Activated effector memory CD4-positive, alpha-beta T cell treated with anti-CD3 and anti-CD28 coated beads, Interleukin-2, amount 50 U/mL, for 16 hours (primary cell): ENCODE data around the gene COL7A1.
A peak's percentile ranks its signal among the peaks of the same experiment; 100 is the strongest.
"Not testable (repeated sequence)": the region's sequence is repeated elsewhere in the genome, so short reads cannot be mapped to it uniquely, and the experiment has no call there.

Experiments
- DNase-seq: peaks from one replicate; pipeline ENCODE4 v3.0.0-alpha.2; 2020

The COL7A1 gene

DNA sequence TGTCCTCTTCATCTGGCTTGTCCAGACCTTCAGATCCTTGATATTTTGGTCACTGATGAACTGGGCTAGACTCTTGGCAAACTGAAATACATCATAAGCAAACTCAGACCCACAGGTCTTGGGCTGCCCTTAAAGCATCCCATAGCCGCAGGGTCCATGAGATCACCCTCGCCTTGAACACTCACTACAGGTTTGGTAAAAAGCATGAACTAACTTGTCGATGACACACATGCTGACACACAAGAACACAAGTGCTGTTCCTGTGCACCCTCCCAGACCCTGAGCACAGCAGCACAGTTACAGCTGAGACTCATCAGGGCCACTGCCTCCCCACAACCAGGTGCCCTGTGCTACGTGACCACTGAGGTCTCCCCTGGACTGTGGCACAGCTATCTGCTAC is 59.6 kb downstream of the COL7A1 start:
- no peak for DNase-seq

DNA sequence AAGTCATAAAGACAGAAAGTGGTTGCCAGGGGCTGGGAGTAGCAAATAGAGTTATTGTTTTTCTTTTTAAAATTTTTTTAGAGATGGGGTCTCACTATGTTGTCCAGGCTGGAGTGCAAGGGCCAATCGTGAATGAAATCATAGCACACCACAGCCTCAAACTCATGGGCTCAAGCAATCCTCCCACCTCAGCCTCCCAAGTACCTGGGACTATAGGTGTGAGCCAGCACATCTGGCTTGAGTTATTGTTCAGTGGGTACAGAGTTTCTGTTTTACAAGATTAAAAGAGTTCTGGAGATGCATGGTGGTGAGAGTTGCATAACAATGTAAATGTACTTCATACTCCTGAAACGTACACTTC is 62.2 kb downstream of the COL7A1 start:
- DNase-seq: no peak

DNA sequence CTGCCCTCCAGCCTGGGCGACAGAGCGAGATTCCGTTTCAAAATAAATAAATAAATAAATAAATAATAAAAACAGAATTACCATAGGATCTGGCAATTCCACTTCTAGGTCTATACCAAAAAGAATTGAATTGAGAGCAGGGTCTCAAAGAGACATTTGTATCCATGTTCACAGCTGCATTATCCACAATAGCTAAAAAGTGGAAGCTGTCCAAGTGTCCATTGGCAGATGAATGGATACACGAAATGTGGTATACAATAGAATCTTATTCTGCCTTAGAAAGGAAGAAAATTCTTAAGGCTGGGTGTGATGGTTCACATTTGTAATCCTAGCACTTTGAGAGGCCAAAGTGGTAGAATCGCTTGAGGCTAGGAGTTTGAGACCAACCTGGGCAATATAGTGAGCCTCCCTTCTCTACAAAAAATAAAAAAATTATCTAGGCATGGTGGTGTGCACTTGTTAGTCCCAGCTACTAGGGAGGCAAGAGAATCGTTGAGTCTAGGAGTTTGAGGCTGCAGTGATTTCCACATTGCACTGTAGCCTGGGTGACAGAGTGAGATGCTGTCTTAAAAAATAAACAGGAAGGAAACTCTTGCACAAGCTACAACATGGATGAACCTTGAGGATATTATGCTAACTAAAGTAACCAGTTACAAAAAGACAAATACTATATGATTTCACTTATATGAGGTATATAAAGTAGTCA is 62.7 kb downstream of the COL7A1 start:
- no peak for DNase-seq

DNA sequence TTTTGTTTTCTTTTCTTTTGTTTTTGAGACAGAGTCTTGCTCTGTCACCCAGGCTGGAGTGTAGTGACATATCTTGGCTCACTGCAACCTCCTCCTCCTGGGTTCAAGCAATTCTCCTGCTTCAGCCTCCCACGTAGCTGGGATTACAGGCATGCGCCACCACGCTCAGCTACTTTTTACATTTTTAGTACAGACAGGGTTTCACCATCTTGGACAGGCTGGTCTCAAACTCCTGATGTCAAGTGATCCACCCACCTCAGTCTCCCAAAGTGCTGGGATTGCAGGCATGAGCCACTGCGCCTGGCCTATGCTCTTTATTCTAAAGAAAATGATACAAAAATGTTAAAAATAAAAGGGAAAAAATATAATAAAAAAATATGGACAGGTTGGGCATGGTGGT is 64.4 kb downstream of the COL7A1 start:
- not testable (repeated sequence) for DNase-seq

DNA sequence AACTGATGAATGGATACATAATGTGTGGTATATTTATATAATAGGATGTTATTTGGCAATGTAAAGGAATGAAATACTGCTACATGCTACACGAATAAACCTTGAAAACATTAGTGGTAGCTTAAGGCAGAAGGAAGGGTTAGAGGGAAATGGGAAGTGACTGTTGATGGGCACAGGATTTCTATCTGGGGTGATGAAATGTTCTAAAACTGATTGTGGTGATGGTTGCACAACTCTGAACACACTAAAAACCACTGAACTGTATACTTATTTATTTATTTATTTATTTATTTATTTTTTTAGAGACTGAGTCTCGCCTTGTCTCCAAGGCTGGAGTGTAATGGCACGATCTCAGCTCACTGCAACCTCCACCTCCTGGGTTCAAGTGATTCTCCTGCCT is 66.4 kb downstream of the COL7A1 start:
- DNase-seq: no peak

DNA sequence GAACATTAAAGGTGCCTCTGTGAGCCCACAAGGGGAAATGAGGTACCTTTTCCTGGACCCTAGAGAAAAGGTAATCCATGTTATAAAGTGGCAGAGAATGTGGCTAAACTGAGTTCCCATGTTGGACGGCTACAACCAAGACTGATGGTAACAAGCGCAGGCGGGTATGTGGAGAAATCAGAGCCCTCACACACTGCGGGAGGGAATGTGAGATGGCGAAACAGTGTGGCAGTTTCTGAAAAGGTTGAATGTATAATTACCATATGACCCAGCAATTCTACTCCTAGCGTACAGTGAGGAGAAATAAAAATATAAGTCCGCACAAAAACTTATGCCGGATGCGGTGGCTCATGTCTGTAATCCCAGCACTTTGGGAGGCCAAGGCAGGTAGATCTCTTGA is 67.1 kb downstream of the COL7A1 start:
- no peak for DNase-seq

DNA sequence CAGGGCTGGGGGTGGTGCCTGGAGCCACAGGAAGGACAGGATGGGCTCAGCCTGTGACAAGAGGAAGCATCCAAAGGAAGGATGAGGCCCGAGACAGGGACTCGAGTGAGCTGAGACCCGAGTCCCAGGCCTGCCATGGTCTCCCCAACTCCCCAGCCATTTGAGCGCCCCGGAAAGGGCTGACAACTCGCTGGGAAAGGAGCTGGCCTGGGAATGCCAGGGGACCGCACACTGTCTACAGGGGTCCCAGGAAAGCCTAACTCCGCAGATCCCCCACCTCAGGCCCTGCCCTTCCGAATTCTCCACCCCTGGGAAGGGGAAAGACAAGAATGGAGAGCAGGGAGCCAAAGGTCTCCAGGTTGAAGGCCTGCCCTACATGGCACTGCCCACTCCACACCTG is 70.2 kb downstream of the COL7A1 start:
- no peak for DNase-seq

DNA sequence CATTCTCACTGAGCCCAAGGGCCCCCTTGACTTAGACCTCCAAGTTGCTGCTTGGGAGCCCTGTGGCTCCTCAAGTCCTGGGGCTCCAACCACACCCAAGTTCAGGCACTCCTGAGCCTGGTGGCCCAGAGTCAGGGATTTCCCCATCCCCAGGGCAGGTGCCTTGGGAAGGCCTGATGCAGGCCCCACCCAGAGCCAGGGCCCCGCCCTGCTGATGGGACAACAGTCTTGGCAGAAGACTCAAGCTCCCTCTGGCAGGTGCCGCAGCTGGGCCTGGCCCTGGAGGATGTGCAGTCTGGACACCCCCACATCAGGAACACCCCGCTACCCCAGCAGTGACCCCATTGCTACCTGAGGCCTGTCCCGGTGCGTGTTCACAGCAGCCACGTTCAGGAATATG is 73.5 kb downstream of the COL7A1 start:
- no peak for DNase-seq

DNA sequence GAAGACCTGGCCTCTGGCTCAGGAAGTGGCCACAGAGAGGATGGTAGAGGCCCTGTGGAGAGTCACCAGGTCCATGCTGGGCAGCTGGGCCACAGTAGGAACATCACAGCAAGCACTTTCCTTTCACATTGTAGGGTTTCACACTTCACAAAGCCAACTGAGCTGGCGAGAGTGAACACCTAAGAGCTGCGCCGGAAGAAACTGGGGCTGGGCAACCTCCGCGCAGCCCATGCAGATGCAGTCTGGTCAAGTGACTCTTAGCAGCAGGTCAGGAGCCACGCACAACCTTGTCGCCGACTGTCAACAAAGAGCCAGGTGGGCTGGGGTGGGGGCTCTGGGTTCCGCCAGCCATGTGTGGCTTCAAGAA is 75.9 kb downstream of the COL7A1 start:
- no peak for DNase-seq

DNA sequence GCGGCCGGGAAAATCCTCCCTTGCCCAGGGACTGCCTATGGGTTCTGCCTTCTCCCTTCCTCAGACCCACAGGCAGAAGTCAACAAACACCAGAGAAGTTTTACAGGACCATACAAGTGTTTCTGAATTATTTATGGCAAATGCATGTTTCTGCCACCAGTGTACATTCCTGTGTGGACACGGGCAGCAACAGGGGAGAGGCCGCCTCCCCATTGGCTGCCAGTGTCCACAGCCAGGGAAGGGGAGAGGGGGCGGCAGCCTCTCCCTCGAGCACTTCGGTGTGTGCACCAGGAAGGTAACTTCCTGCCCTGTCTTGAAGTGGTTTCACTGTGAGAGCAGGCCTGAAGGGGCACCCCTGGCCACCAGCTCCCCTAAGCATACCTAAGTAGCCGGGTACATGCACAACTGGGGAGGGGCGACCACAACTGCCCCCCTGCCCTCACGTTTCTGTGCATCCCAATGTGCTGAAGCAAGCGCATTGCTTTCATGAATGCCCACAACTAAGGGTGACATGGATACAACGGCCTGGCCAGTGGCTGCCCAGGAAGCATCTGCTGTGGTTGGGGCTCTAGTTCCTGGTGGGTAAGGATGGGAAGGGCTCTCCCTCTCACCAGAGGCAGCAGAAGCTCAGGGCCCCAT is 76.4 kb downstream of the COL7A1 start:
- no peak for DNase-seq

DNA sequence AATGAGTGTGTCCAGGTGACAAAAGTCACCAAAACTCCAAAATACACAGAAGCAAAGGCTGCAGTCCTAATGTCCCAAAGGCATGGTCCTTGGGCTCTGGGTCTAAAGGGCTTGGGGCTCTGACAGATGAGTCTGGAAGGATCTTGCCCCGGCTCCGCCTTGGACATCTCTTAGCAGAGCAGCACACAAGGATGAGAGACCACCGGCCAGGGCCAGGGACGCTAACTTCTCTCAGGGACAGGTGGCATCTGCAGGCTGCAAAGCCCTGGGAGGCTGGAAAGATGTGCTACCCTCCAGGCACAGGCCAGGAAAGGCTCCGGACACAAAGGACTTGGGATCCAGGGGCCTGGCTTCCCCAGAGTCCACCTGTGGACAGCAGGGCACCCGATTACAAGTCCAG is 77.1 kb downstream of the COL7A1 start:
- no peak for DNase-seq

DNA sequence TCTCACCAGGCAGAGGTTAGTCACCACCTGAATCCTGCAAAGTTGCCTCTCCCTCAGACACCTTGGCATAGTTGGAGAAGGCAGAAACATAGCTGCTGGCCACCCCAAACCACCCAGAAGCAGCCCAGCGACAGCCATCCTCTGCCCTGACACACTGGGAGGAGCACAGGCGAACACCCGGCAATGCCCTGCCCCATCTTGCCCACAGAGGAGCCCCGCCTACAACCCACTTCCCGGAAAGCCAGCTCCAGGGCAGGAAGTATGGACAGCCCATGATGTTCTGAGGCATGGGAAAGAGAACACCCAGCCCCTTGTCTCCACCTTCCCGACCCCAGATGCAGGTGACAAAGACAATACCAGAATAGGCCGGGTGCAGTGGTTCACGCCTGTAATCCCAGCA is 78.6 kb downstream of the COL7A1 start:
- peak; percentile 71 for DNase-seq

DNA sequence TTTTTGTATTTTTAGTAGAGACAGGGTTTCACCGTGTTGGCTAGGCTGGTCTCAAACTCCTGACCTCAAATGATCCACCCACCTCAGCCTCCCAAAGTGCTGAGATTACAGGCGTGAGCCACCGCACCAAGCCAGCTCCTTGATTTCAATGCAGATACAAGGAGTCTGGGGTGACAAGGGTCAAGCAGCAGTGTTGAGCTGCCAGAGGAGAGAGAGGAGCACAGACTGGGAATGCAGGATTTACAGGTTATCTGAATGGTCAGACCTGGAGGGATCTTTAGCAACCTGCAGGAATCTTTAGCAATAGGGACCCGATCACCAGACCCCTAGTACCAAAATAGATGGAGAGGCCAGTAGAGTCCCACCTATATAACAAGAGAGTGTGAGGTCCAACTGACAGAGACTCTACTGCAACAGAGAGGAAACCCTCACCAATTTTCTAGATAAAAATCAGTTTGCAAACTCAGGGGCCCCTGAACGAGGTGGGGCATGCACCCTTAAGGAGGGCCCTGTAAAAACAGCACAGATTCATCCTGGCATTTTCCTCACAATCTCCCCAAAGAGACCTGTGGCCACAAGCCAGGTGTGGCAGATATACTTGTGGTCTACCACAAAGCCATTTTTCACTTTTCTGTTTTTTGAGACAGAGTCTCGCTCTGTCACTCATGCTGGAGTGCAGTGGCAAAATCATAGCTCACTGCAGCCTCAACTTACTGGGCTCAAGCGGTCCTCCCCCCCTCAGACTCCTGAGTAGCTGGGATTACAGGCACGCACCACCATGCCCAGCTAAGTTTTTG is 80.5 kb downstream of the COL7A1 start:
- no peak for DNase-seq
